Choroid plexus epithelial cell (primary cell): ENCODE data around the gene AMIGO2.

Experiments
- DNase-seq: peaks from one replicate; pipeline ENCODE4 v3.0.0-alpha.2; 2010; ENCODE audit warnings: low read depth
- H3K4me3 ChIP-seq: 2 replicates; pipeline ENCODE4 v1.5.1; 2011; ENCODE audit warnings: low read depth, mild to moderate bottlenecking, control low read depth, low read length, moderate library complexity
- TF ChIP-seq, protein P1 (sequence below): conservative IDR thresholded peaks from 2 replicates; pipeline ENCODE4 v1.5.1; 2011; ENCODE audit warnings: low read depth, mild to moderate bottlenecking, control low read depth, inconsistent platforms, low read length, moderate library complexity

Gene AMIGO2

GRCh38 chr12:47098099-47098498 lies 18.3 kb upstream of the AMIGO2 start:
- TF ChIP-seq, protein P1, sequence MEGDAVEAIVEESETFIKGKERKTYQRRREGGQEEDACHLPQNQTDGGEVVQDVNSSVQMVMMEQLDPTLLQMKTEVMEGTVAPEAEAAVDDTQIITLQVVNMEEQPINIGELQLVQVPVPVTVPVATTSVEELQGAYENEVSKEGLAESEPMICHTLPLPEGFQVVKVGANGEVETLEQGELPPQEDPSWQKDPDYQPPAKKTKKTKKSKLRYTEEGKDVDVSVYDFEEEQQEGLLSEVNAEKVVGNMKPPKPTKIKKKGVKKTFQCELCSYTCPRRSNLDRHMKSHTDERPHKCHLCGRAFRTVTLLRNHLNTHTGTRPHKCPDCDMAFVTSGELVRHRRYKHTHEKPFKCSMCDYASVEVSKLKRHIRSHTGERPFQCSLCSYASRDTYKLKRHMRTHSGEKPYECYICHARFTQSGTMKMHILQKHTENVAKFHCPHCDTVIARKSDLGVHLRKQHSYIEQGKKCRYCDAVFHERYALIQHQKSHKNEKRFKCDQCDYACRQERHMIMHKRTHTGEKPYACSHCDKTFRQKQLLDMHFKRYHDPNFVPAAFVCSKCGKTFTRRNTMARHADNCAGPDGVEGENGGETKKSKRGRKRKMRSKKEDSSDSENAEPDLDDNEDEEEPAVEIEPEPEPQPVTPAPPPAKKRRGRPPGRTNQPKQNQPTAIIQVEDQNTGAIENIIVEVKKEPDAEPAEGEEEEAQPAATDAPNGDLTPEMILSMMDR: no peak
- DNase-seq: no peak
- H3K4me3 ChIP-seq: no peak overlapping the region

- DNase-seq: no peak
- TF ChIP-seq, protein P1: no peak
- H3K4me3 ChIP-seq: no peak overlapping the region
Measured at GRCh38 chr12:47097276-47097896, 17.6 kb upstream of the AMIGO2 start.

GRCh38 chr12:47095446-47096236 lies 15.9 kb upstream of the AMIGO2 start:
- TF ChIP-seq, protein P1: no peak
- H3K4me3 ChIP-seq: no peak overlapping the region
- peak; percentile 76 for DNase-seq

DNA sequence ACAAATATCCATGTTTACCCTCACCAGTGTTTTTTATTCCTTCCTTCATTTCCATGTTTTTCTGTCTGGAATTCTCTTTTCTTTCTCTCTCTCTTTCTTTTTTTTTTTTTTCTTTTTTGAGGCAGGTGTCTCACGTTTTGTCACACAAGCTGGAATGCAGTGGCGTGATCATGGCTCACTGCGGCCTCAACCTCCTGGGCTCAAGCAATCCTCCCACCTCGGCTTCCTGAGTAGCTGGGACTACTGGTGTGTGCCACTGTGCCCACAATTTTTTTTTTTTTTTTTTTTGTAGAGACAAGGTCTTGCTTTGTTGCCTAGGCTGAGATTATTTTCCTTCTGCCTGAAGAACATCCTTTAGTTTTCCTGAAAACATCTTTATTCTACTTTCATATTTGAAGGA lies 15.0 kb upstream of the AMIGO2 start:
- TF ChIP-seq, protein P1: no peak
- no peak for DNase-seq
- no peak overlapping the region for H3K4me3 ChIP-seq

- TF ChIP-seq, protein P1: no peak
- H3K4me3 ChIP-seq: no peak overlapping the region
- DNase-seq: no peak
Measured at GRCh38 chr12:47091009-47091408, 11.2 kb upstream of the AMIGO2 start.

GRCh38 chr12:47088021-47088944 lies 8.5 kb upstream of the AMIGO2 start:
- no peak overlapping the region for H3K4me3 ChIP-seq
- TF ChIP-seq, protein P1: no peak
- DNase-seq: peak; percentile 86
